OCI-LY1 (cell line): ENCODE data around the gene LHX6.

Experiments
- H2AFZ ChIP-seq: fragments of 200-600 bp; sonication (generic), shearing (Covaris generic); 2 replicates; pipeline ENCODE4 v1.6.0; 2014; ENCODE audit warnings: antibody characterized with exemption, mild to moderate bottlenecking, low read length
- H3F3A ChIP-seq: fragments of 200-600 bp; sonication (generic), shearing (Covaris generic); 2 replicates; pipeline ENCODE4 v1.6.0; 2014; ENCODE audit warnings: mild to moderate bottlenecking, antibody characterized with exemption, low read length, moderate library complexity; ENCODE audit not compliant: insufficient read depth
- H3K27ac ChIP-seq: fragments of 200-600 bp; sonication (generic); 2 replicates; pipeline ENCODE4 v1.5.1; 2014; ENCODE audit warnings: low read length, mixed run types, mild to moderate bottlenecking, low read depth; ENCODE audit not compliant: poor library complexity, severe bottlenecking
- H3K27me3 ChIP-seq: fragments of 200-600 bp; sonication (generic); 2 replicates; pipeline ENCODE4 v1.6.0; 2014; ENCODE audit warnings: antibody characterized with exemption, mild to moderate bottlenecking, low read length, moderate library complexity; ENCODE audit not compliant: insufficient read depth
- H3K36me3 ChIP-seq: fragments of 200-600 bp; sonication (generic); 2 replicates; pipeline ENCODE4 v1.6.1; 2014; ENCODE audit warnings: mild to moderate bottlenecking, antibody characterized with exemption, low read length, moderate library complexity, mixed read lengths; ENCODE audit not compliant: insufficient read depth
- H3K4me1 ChIP-seq: fragments of 200-600 bp; sonication (generic); 2 replicates; pipeline ENCODE4 v1.5.1; 2014; ENCODE audit warnings: mild to moderate bottlenecking, low read length, moderate library complexity; ENCODE audit not compliant: insufficient read depth, severe bottlenecking
- H3K4me2 ChIP-seq: fragments of 200-600 bp; sonication (generic), shearing (Covaris generic); 2 replicates; pipeline ENCODE4 v1.6.1; 2014; ENCODE audit warnings: low read length
- H3K4me3 ChIP-seq: fragments of 200-600 bp; sonication (generic); 2 replicates; pipeline ENCODE4 v1.5.1; 2014; ENCODE audit warnings: low read length, low read depth, mild to moderate bottlenecking, mixed read lengths; ENCODE audit not compliant: poor library complexity, severe bottlenecking
- H3K79me2 ChIP-seq: fragments of 200-600 bp; shearing (Covaris generic); 2 replicates; pipeline ENCODE4 v1.6.1; 2016; ENCODE audit warnings: mixed run types, low read length, mixed read lengths; ENCODE audit not compliant: insufficient read depth
- H3K9ac ChIP-seq: fragments of 200-600 bp; sonication (generic), shearing (Covaris generic); 2 replicates; pipeline ENCODE4 v1.6.1; 2014; ENCODE audit warnings: mild to moderate bottlenecking, low read length, mixed read lengths
- H3K9me2 ChIP-seq: fragments of 200-600 bp; sonication (generic), shearing (Covaris generic); 2 replicates; pipeline ENCODE4 v1.6.1; 2014; ENCODE audit warnings: low read depth, mild to moderate bottlenecking, low read length, mixed read lengths
- H3K9me3 ChIP-seq: fragments of 200-600 bp; shearing (Covaris generic); 2 replicates; pipeline ENCODE4 v1.6.1; 2014; ENCODE audit warnings: low read length, mixed read lengths
- H4K20me1 ChIP-seq: fragments of 200-600 bp; sonication (generic), shearing (Covaris generic); 2 replicates; pipeline ENCODE4 v1.6.0; 2016; ENCODE audit warnings: mild to moderate bottlenecking, low read length; ENCODE audit not compliant: insufficient read depth
- EZH2 ChIP-seq: fragments of 200-600 bp; sonication (generic), shearing (Covaris generic); IDR thresholded peaks from 2 replicates; pipeline ENCODE4 v1.8.0; 2017; ENCODE audit warnings: borderline replicate concordance, mixed run types, mild to moderate bottlenecking, antibody characterized with exemption, low read length, moderate library complexity, mixed read lengths
- TF ChIP-seq, protein P1 (sequence below): fragments of 200-600 bp; sonication (generic), shearing (Covaris generic); IDR thresholded peaks from 2 replicates; pipeline ENCODE4 v1.5.1; 2017; ENCODE audit warnings: mild to moderate bottlenecking, antibody characterized with exemption, low read length, moderate library complexity, mixed read lengths

LHX6 gene

DNA sequence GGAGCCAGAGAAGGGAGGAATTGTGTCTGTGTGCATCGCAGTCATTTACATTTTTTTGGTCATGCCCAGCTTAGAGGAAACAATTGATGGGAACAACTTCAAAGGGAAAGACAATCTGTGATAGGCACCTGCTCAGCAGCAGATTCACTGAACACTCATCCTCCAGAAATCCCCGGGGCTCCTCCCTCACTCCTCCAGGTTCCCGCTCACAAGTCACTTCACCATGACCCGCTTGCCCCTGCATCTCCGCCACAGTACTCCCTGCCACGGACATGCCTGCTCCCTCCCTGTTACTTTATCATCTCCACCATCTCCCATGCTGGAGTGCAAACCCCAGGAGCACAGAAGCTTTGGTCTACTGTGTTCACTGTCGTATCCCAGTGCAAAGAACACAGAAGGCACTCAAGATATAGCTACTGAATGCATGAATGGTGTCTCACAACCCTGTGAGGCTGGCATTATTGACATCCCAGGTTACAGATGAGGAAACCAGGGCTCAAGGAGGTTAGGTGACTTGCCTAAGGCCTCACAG lies 16.2 kb downstream of the LHX6 start:
- H4K20me1 ChIP-seq: no peaks in the 10 kb centered on the region
- H3K4me3 ChIP-seq: no peak overlapping the region
- H3F3A ChIP-seq: no peaks in the 10 kb centered on the region
- H3K9ac ChIP-seq: no peak overlapping the region
- no peak overlapping the region for H2AFZ ChIP-seq
- no peaks in the 10 kb centered on the region for H3K36me3 ChIP-seq
- H3K79me2 ChIP-seq: no peaks in the 10 kb centered on the region
- H3K4me2 ChIP-seq: no peak overlapping the region
- no peaks in the 10 kb centered on the region for H3K9me2 ChIP-seq
- H3K27me3 ChIP-seq: no peaks in the 10 kb centered on the region; the same call in 1 of the 2 replicates
- H3K27ac ChIP-seq: no peak overlapping the region
- peaks cover 7% of the 10 kb centered on the region for H3K4me1 ChIP-seq
- H3K9me3 ChIP-seq: no peaks in the 10 kb centered on the region
- TF ChIP-seq EZH2: no peak
- TF ChIP-seq, protein P1, sequence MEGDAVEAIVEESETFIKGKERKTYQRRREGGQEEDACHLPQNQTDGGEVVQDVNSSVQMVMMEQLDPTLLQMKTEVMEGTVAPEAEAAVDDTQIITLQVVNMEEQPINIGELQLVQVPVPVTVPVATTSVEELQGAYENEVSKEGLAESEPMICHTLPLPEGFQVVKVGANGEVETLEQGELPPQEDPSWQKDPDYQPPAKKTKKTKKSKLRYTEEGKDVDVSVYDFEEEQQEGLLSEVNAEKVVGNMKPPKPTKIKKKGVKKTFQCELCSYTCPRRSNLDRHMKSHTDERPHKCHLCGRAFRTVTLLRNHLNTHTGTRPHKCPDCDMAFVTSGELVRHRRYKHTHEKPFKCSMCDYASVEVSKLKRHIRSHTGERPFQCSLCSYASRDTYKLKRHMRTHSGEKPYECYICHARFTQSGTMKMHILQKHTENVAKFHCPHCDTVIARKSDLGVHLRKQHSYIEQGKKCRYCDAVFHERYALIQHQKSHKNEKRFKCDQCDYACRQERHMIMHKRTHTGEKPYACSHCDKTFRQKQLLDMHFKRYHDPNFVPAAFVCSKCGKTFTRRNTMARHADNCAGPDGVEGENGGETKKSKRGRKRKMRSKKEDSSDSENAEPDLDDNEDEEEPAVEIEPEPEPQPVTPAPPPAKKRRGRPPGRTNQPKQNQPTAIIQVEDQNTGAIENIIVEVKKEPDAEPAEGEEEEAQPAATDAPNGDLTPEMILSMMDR: no peak

GRCh38 chr9:122209451-122209850 lies 19.3 kb downstream of the LHX6 start:
- no peaks in the 10 kb centered on the region; the same call in 1 of the 2 replicates for H3K27me3 ChIP-seq
- no peaks in the 10 kb centered on the region for H3K36me3 ChIP-seq
- H3K9me3 ChIP-seq: no peaks in the 10 kb centered on the region
- H4K20me1 ChIP-seq: no peaks in the 10 kb centered on the region
- no peak overlapping the region for H3K4me3 ChIP-seq
- no peak for TF ChIP-seq EZH2
- TF ChIP-seq, protein P1: no peak
- no peaks in the 10 kb centered on the region for H3K9me2 ChIP-seq
- H3K79me2 ChIP-seq: no peaks in the 10 kb centered on the region
- no peak overlapping the region for H2AFZ ChIP-seq
- H3F3A ChIP-seq: no peaks in the 10 kb centered on the region
- H3K9ac ChIP-seq: no peak overlapping the region
- H3K4me2 ChIP-seq: no peak overlapping the region
- peaks cover 7% of the 10 kb centered on the region for H3K4me1 ChIP-seq
- no peak overlapping the region for H3K27ac ChIP-seq

- Histone ChIP-seq H3F3A (no peaks in the 10 kb centered on the region), H3K9ac (no peak overlapping the region), H3K27ac (no peak overlapping the region), H3K4me3 (no peak overlapping the region), H4K20me1 (no peaks in the 10 kb centered on the region), H3K79me2 (no peaks in the 10 kb centered on the region), H3K4me1 (no peaks in the 10 kb centered on the region), H3K27me3 (no peaks in the 10 kb centered on the region; the same call in 1 of the 2 replicates), H2AFZ (no peak overlapping the region), H3K9me3 (no peaks in the 10 kb centered on the region), H3K4me2 (no peak overlapping the region), H3K9me2 (no peaks in the 10 kb centered on the region), H3K36me3 (no peaks in the 10 kb centered on the region)
- TF ChIP-seq EZH2: no peak
- TF ChIP-seq, protein P1: no peak
Observed at GRCh38 chr9:122207096-122207495, 21.7 kb downstream of the LHX6 start.
